AG08396 (cell line): Measurements from ENCODE around the gene GPR78.
"Not testable (repeated sequence)": the region's sequence is repeated elsewhere in the genome, so short reads cannot be mapped to it uniquely, and the experiment has no call there.

Experiments
- DNase-seq: peaks from one replicate; pipeline ENCODE4 v3.0.0; 2012; ENCODE audit warnings: low spot score, mixed read lengths

The GPR78 gene

GRCh38 chr4:8564595-8564994 is 15.6 kb upstream of the GPR78 start:
- no peak for DNase-seq

- DNase-seq = no peak
These were observed 12.0 kb upstream of the GPR78 start for GRCh38 chr4:8568068-8568668.

- no peak for DNase-seq
These were observed 10.0 kb upstream of the GPR78 start for GRCh38 chr4:8570201-8570600.

GRCh38 chr4:8571702-8572685 is 8.2 kb upstream of the GPR78 start:
- no peak for DNase-seq

GRCh38 chr4:8573266-8573665 is 6.9 kb upstream of the GPR78 start:
- DNase-seq = no peak

GRCh38 chr4:8574796-8575370 is 5.3 kb upstream of the GPR78 start:
- DNase-seq = no peak

- no peak for DNase-seq
These were observed 4.7 kb upstream of the GPR78 start for GRCh38 chr4:8575457-8575856.

GRCh38 chr4:8576591-8576990 is 3.6 kb upstream of the GPR78 start:
- DNase-seq = not testable (repeated sequence)

- no peak for DNase-seq
These were observed 3.1 kb upstream of the GPR78 start for GRCh38 chr4:8577046-8577445.

- no peak for DNase-seq
These were observed 2.2 kb upstream of the GPR78 start for GRCh38 chr4:8577972-8578371.

GRCh38 chr4:8578717-8579116 is 1.5 kb upstream of the GPR78 start:
- DNase-seq = no peak

- no peak for DNase-seq
These were observed 469 bp upstream of the GPR78 start for GRCh38 chr4:8579526-8580320.

GRCh38 chr4:8581094-8581861 is 1.1 kb downstream of the GPR78 start:
- DNase-seq = no peak

GRCh38 chr4:8582016-8582415 is 1.8 kb downstream of the GPR78 start:
- DNase-seq = no peak

- DNase-seq = no peak
These were observed 2.2 kb downstream of the GPR78 start for GRCh38 chr4:8582436-8582835.

GRCh38 chr4:8582941-8583654 is 2.9 kb downstream of the GPR78 start:
- DNase-seq = no peak

- no peak for DNase-seq
These were observed 3.4 kb downstream of the GPR78 start for GRCh38 chr4:8583655-8584025.

- DNase-seq = no peak
These were observed 5.0 kb downstream of the GPR78 start for GRCh38 chr4:8585186-8585585.

- no peak for DNase-seq
These were observed 5.6 kb downstream of the GPR78 start for GRCh38 chr4:8585721-8586212.

GRCh38 chr4:8586246-8586645 is 6.1 kb downstream of the GPR78 start:
- DNase-seq = no peak
